Head of caudate nucleus (tissue), 42 donors: ENCODE data around the gene TMUB1.

Experiments
- DNase-seq, 42 donors: peaks; one replicate each; pipeline versions ENCODE4 v3.0.0 to v3.0.0-alpha.2; 2020 to 2021; ENCODE audit warnings: mixed read lengths in 7 of 42
- intact Hi-C: fragments of 100-400 bp; cut with DNase I; formaldehyde crosslinking; loops from one replicate; pipeline ENCODE4 v1.15.0; 2022

Gene TMUB1

DNA sequence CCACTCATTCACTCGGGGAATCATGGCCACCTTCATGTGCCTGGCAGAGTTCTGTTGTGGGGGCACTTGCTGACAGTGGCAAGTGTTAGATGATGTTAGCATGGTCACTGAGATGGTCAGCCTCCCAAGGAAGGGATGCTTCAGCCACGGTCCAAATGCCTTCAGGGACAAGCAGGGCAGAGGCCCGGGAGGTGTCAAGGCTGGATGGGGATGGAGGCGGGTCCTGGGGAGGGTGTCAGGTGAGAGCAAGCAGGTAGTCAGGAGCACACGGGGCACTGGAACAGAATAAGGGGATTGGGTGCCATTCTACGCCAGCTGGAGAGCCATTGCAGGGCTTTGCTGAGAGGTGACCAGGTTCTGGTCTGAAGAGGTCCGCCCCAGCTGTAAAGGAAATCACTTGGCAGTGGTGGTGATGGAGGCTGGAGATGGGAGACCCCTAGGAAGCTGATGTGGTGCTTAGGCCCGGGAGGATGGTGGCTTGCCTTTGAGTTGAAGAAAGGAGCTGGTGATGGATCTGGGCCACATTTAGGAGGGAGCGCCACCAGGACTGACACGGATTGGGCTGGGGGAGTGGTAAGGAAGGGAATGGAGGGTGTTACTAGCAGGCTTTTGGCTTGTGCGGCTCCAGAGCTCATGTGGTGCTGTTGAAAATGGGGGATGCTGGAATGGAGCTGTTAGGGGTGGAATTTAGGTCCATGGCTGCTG, 27.1 kb upstream of the TMUB1 start:
- intact Hi-C loops = loop anchor here (5.0 kb wide), 1 partner anchor 83 kb away; the partner anchor contains the start of gene ABCB8
- DNase-seq = no peak

DNA sequence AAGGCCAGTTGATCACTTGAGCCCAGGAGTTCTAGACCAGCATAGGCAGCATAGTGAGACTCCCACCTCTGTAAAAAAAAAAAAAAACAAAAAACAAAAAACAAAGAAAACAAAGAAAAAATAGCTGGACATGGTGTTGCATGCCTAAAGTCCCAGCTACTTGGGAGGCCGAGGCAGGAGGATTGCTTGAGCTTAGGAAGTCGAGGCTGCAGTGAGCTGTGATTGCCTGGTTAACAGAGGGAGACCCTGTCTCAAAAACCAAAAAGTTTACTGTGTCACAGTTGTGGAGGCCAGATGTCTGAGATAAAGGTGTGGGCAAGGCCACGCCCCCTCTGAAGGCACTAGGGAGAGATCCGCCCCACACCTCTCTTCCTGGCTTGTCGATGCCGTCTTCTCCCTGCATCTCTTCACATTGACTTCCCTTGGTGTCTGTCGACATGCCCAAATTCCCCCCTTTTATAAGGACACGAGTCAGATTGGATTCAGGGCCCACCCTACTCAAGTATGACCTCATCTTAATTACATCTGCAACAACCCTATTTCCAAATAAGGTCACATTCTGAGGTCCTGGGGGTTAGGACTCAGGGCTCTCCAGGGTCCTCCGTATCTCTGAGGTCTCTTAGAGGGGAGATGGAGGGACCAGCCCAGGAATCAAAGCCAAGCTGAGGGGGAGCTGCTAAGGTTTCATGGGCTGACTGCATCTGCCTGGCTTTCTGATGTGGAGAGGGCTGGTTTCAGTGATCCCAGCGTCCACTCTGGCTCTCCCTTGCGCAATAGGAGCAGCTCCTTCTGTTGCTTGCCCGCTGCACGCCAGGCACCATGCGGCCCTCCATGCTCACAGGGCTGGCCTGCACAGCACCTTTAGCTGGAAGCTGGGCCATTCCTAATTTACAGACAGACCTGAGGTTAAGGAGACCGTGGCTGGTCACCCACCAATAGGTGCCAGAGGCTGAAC, 26.1 kb upstream of the TMUB1 start:
- intact Hi-C loops = loop anchor here (5.0 kb wide), 1 partner anchor 82 kb away; the partner anchor contains the start of gene ABCB8
- no peak for DNase-seq

- intact Hi-C loops = no loop called here
- DNase-seq = no peak
Observed at GRCh38 chr7:151107882-151108281, 24.6 kb upstream of the TMUB1 start.

DNA sequence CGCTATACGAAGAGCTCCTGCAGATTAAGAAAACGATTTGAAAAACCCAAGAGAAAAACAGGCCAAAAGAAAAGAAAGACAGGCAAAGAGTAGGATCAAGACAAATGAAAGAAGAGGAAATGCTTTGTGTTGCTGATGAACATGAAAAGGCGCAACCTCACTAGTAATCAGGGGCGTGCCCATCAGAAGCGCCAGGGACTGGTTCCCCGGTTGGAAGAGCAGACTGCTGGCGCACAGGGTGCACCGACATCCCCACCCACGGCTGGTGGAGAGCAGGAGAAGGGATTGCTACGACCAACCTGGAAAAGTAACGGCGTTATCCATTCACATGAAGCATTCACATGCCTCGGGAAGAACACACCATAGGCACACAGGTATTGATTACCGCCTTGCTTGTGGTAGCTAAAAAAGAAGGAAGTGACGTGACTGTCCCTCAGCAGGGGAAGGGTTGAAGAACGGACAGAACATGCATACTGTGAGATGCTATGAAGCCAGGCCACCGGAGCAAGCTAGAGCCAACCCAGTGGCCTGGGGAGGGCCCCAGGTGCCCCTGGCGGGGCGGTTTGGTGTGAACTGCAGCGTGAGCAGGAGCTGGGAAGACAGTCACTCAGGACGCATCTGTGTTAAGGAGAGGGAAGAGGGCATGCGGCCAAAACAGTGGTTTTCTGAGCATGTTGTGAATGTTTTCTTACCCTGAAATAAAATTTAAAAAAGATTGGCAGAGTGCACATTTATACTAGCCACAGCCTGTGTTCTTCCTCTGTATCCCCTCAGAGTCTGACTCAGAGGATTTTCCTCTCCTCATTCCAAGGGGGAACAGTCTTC, 21.3 kb upstream of the TMUB1 start:
- DNase-seq = no peak
- intact Hi-C loops = no loop called here

GRCh38 chr7:151103973-151104372, 20.7 kb upstream of the TMUB1 start:
- intact Hi-C loops = no loop called here

DNA sequence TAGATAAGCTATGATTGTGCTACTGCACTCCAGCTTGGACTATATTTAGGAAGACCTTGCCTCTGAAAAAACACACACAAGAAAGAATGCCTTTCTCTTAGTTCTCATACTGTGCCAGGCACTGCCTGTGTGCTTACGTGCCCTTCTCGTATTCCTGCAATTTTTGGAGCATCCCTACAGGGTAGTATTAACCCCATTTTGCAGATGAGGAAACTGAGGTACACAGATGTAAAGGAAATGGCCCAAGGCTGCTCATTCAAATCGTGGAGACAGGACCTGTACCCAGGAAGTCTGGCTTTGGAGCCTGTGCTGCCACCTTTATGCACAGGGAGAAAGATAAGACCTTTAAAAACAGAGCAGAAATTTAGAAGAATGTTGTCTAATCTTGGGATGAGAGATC, 19.7 kb upstream of the TMUB1 start:
- no peak for DNase-seq
- intact Hi-C loops = no loop called here

More at GRCh38 chr7:151103973-151104372, 20.7 kb upstream of the TMUB1 start:
- no peak for DNase-seq

DNA sequence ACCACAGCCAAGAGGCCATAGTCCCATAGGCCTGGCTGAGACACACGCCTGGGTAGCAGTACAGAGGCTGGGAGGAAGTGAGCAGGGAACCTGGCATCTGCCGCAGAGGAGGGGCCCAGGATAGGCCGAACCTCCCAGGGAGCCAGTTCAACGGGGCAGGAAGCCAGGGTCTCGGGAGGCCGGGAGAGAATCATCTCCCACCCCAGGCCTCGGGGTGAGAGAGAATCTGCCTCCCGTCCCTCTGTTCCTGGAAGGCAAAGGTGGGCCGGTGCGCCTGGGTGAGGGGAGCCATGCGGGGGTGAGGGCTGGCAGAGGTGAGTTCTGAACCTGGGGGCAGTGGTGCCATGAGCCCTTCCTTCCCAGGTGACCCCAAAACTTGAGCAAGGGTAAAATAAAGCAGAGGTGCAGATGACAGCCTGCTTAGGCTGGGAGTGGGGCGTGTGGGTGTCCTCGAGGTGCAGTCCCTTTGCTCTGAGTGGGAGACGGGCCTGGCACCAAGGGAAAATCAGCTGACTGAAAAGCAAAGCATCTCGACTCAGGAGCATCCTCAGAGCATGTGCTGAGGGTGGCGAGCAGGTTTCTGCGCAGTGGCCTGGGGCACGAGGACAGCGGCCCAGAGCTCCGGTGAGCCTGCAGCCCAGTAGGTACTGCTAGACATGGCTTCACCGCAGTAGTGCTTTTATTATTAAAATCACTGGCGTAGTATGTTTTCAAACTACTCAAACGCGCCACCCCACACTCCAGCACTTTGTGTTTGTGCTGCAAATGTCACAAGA, 18.5 kb upstream of the TMUB1 start:
- peak in 2 of 42 donors; percentile 41 to 45 for DNase-seq
- intact Hi-C loops = no loop called here

DNA sequence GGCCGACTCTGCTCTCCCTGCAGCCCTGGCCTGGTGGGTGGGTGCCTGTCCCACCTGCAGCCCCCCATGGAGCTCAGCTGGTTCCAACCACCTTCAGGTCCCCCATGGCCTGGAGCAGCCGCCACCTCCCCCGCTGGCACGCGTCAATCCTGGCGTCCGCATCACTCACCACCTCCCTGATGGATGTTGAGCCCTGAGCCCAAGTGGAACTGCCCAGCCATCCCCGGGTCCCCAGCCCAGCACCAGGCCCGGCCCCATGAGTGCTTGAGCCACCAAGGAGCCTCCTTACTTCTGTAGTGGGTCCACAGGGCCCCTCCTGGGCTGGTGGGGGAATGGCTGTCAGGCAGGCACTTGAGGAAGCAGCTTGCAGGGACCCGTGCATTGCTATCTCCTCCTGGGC, 17.6 kb upstream of the TMUB1 start:
- intact Hi-C loops = no loop called here
- DNase-seq = no peak

GRCh38 chr7:151099486-151100211, 16.4 kb upstream of the TMUB1 start:
- DNase-seq = no peak

GRCh38 chr7:151095828-151096475, 12.7 kb upstream of the TMUB1 start:
- intact Hi-C loops = no loop called here
- DNase-seq = no peak

More at GRCh38 chr7:151099486-151100211, 16.4 kb upstream of the TMUB1 start:
- intact Hi-C loops = no loop called here

GRCh38 chr7:151095123-151095797, 12.0 kb upstream of the TMUB1 start:
- intact Hi-C loops = no loop called here
- peak in 1 of 42 donors; percentile 30 for DNase-seq

- intact Hi-C loops = no loop called here
- peak in 1 of 42 donors; percentile 33 for DNase-seq
Observed at GRCh38 chr7:151094675-151095074, 11.4 kb upstream of the TMUB1 start.

- no peak for DNase-seq
- intact Hi-C loops = no loop called here
Observed at GRCh38 chr7:151093748-151094147, 10.5 kb upstream of the TMUB1 start.

GRCh38 chr7:151091988-151092387, 8.7 kb upstream of the TMUB1 start:
- no peak for DNase-seq
- intact Hi-C loops = no loop called here

DNA sequence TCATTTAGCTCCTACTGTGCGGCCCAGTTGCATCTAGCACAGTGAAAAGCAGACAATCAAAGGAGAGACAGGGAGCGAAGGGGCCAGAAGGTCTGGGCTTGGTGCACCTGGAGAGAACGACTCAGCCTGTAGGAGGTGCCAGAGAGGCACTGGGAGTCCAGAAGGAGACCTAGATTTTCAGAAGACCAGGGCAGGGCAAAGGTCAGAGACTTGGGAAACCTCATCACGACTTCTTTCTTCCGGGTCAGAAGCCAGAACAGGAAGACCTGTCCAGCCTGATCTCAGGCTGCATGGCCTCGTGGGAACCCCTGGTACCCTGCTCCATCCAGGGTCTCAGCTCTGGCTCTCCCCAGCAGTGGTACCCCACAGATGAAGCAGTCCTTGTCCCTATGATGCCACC, 8.1 kb upstream of the TMUB1 start:
- intact Hi-C loops = no loop called here
- DNase-seq = no peak

- DNase-seq = no peak
- intact Hi-C loops = no loop called here
Observed at GRCh38 chr7:151091003-151091402, 7.7 kb upstream of the TMUB1 start.
